ENCODE results near the gene LFNG.

Gene LFNG

DNA sequence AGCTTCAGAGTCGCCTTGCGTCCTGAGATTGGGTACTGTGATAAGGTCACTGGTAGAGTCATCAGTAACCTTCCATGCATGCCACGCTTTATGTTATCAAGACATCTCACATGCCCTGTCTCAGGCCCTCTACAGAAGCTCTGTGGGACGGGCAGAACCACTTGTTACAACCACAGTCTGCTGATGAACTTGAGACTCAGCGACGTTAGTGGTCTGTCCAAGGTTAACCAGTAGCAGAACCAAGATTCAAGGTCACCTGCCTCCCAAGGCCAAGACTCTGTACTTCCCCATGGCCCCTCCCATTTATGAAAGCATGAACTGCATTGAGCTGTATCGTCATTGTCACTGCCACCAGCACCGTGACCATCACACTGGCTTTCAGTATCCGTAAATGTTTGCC is 54.2 kb downstream of the LFNG start:
- no peak for DNase-seq (ENCODE audit: low spot score)
- Mint-ChIP-seq H3K4me3 (no peak overlapping the region), H3K27ac (no peak overlapping the region), H3K36me3 (ENCODE audit: low read depth) (no peaks in the 10 kb centered on the region), H3K9me3 (no peaks in the 10 kb centered on the region), H3K4me1 (ENCODE audit: low read depth) (peaks cover 3% of the 10 kb centered on the region), H3K27me3 (ENCODE audit: low read depth) (no peaks in the 10 kb centered on the region)

DNA sequence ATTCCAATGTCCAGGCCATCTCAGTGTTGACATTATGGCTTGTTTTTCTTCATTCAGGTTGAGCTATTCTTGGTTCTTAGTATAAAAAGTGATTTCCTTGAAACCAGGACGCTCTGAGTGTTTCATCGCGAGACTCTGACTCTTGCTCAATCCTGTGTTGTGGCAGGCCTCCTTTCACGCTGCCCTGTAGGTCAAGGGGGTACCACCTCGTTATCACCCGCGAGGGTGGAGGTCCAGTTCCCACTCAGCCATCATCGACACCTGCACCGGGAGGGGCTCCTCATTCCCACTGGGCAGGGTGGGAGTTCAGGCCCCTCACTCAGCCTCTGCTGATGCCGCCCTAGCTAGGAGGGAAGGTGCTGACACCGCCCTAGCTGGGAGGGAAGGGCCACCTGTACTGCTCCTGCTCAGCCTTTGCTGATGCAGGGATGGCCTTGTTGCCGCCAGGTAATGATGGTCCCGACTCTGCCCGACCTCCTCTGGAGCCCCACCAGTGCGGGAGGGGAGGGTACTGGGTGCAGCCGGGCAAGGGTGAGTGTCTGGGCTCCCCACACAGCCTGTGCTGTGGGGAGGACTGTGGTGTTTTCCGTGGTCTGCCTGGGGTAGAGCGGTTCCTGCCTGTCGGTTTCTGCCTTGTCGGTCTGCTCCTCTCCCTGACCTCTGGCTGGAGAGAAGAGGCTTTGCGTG is 55.6 kb downstream of the LFNG start:
- DNase-seq (ENCODE audit: low spot score), result no peak
- Mint-ChIP-seq H3K4me1 (ENCODE audit: low read depth) (peaks cover 3% of the 10 kb centered on the region), H3K27me3 (ENCODE audit: low read depth) (no peaks in the 10 kb centered on the region), H3K4me3 (no peak overlapping the region), H3K27ac (no peak overlapping the region), H3K9me3 (no peaks in the 10 kb centered on the region), H3K36me3 (ENCODE audit: low read depth) (no peaks in the 10 kb centered on the region)

DNA sequence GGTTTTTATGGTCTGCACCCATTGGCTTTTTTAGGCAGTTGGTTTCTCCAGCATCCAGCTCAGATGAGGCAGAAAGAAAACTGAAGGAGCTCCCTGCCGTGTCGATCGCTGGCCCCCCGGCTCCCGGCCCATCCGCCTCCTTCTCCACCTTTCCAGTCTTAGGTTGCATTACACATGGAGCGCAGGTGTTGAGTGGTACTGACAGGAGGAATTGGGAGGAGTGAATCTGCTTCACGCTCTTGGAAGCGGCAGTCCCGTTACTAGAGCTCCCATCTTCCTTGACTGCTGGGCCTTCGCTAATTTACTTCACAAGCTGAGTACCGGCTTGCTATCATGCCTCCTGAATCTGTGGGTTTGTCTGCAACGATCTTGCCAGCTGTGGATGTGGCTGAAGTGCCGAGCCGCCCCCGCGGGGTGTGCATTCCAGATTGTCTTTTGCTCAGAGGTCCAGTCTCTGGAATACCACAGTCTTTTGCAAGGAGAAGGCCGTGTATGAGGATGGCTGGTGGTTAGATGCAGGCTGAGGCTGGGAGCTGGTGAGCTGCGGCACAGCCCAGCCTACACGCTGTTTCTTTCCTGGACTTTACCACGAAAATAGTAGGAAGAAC is 56.3 kb downstream of the LFNG start:
- H3K27ac Mint-ChIP-seq, result no peak overlapping the region
- H3K4me3 Mint-ChIP-seq, result no peak overlapping the region
- no peaks in the 10 kb centered on the region for H3K9me3 Mint-ChIP-seq
- peaks cover 3% of the 10 kb centered on the region for H3K4me1 Mint-ChIP-seq (ENCODE audit: low read depth)
- no peak for DNase-seq (ENCODE audit: low spot score)
- no peaks in the 10 kb centered on the region for H3K27me3 Mint-ChIP-seq (ENCODE audit: low read depth)
- H3K36me3 Mint-ChIP-seq (ENCODE audit: low read depth), result no peaks in the 10 kb centered on the region

DNA sequence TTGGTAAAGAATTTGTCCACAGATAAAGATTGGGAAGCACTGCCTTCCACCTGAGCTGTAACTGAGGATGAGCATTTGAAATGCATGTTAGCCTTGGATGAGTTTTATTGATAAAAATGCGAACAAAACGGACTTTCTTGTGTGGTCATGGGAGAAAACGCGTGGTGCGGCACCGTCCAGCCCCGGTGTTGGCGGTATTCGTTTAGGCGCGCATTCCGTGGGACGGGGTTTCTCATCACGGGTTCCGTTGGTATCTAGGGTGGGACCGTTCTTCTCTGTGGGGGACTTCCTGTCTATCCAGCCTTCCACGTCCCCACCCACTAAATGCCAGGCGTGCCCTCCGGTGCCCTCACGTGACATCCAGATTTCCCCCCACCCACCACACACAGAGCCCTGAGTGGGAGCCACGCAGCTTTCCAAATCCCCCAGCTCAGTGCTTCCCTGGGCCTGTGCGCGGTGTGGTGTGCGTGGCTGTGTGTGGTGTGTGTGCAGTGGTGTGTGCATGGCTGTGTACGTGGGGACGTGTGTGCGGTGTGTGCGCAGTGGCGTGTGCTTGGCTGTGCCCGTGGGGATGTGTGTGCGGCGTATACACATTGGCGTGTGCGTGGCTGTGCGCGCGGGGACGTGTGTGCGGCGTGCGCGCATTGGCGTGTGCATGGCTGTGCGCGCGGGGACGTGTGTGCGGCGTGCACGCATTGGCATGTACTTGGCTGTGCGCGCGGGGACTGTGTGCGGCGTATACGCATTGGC is 57.3 kb downstream of the LFNG start:
- no peak overlapping the region for H3K27ac Mint-ChIP-seq

More for the DNA sequence above, 57.3 kb downstream of the LFNG start:
- H3K4me3 Mint-ChIP-seq, result no peak overlapping the region
- H3K4me1 Mint-ChIP-seq (ENCODE audit: low read depth), result peaks cover 3% of the 10 kb centered on the region
- DNase-seq (ENCODE audit: low spot score), result no peak
- H3K9me3 Mint-ChIP-seq, result no peaks in the 10 kb centered on the region
- H3K36me3 Mint-ChIP-seq (ENCODE audit: low read depth), result no peaks in the 10 kb centered on the region
- H3K27me3 Mint-ChIP-seq (ENCODE audit: low read depth), result no peaks in the 10 kb centered on the region
